ENCODE results near the gene MOB1B. TPM values are rescaled to one million over a fixed set of nuclear protein-coding genes. Genes with fewer than 3 reads are reported as not detected.

The MOB1B gene
- total RNA-seq, 1 experiment from 2014 or later, result 21.0 TPM

DNA sequence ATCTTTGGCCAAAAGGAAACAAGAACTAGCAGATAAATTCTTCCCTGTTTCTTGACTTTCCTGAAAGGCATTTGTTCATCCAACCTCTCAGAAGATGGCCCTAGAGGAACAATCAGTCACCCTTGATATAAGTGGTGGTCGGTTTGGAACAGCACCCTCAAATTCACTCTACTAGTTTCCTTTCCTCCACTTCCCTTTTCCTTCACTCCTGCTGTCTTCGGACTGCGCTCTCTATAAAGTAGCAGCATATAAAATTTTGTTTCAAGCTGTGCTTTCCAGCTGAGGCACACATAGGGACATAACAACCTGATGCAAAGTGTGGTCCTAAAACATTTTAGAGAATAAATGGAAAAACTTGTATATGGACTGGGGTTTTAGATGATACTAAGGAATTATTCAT lies 29.0 kb upstream of the MOB1B start:
- no peaks in the 10 kb centered on the region for H3K4me1 ChIP-seq (ENCODE audit: insufficient read depth, low read length, poor library complexity, severe bottlenecking)
- no peak for TF ChIP-seq EZH2 (IDR thresholded peaks at IDR 0.05; ENCODE audit: borderline replicate concordance, low read depth, low read length, poor library complexity, severe bottlenecking)
- TF ChIP-seq, protein P1, sequence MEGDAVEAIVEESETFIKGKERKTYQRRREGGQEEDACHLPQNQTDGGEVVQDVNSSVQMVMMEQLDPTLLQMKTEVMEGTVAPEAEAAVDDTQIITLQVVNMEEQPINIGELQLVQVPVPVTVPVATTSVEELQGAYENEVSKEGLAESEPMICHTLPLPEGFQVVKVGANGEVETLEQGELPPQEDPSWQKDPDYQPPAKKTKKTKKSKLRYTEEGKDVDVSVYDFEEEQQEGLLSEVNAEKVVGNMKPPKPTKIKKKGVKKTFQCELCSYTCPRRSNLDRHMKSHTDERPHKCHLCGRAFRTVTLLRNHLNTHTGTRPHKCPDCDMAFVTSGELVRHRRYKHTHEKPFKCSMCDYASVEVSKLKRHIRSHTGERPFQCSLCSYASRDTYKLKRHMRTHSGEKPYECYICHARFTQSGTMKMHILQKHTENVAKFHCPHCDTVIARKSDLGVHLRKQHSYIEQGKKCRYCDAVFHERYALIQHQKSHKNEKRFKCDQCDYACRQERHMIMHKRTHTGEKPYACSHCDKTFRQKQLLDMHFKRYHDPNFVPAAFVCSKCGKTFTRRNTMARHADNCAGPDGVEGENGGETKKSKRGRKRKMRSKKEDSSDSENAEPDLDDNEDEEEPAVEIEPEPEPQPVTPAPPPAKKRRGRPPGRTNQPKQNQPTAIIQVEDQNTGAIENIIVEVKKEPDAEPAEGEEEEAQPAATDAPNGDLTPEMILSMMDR (conservative IDR thresholded peaks at IDR 0.05; ENCODE audit: low read depth, low read length), result no peak
- no peaks in the 10 kb centered on the region for H3K27me3 ChIP-seq (replicated peaks; ENCODE audit: insufficient read depth, low read depth, low read length, poor library complexity)
- H3K36me3 ChIP-seq (ENCODE audit: insufficient read depth, low read length, poor library complexity, severe bottlenecking), result no peaks in the 10 kb centered on the region
- H3K4me3 ChIP-seq (ENCODE audit: low read depth, low read length, poor library complexity, severe bottlenecking), result no peak overlapping the region
- H3K9me3 ChIP-seq (ENCODE audit: low read depth, low read length, poor library complexity, severe bottlenecking), result no peaks in the 10 kb centered on the region
- ChIA-PET CTCF (no interaction called here), POLR2A (ENCODE audit: low non-redundant PET) (no interaction called here)
- H3K27ac ChIP-seq (ENCODE audit: low read depth, low read length, poor library complexity, severe bottlenecking), result no peak overlapping the region
- BruUV-seq (replicated peaks), result no TSS peak
- DNase-seq (ENCODE audit: low spot score), result no peak
- intact Hi-C loops (cut with micrococcal nuclease; ENCODE audit: unreplicated experiment), result no loop called here

DNA sequence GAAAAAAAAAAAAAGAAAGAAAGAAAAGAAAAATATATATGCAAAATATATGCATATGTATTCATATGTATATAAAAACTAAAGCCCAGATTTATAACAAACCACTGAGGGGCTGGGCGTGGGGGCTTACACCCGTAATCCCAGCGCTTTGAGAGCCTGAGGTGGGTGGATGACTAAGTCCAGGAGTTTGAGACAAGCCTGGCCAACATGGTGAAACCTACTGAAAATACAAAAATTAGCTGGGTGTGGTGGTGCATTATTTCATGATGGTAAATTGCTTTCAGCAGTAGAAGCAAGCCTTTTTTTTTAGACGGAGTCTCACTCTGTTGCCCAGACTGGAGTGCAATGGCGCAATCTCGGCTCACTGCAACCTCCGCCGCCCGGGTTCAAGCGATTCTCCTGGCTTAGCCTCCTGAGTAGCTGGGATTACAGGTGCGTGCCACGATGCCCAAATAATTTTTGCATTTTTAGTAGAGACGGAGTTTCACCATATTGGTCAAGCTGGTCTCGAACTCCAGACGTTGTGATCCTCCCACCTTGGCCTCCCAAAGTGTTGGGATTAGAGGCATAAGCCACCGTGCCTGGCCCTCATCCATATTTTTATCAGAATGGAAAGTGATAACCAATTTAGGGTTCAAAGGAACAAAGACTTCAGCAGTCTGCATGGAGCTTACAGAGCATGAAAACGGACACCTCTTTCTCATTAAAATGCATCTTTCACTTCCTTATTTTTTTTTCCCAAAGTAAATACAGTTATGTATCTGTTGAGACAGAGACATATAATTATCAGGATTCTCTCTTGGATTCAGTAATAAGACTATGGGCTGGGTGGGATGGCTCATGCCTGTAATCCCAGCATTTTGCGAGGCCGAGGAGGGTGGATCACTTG lies 27.7 kb upstream of the MOB1B start:
- no peak for DNase-seq (ENCODE audit: low spot score)
- H3K36me3 ChIP-seq (ENCODE audit: insufficient read depth, low read length, poor library complexity, severe bottlenecking), result no peaks in the 10 kb centered on the region
- H3K27ac ChIP-seq (ENCODE audit: low read depth, low read length, poor library complexity, severe bottlenecking), result no peak overlapping the region
- no peaks in the 10 kb centered on the region for H3K9me3 ChIP-seq (ENCODE audit: low read depth, low read length, poor library complexity, severe bottlenecking)
- ChIA-PET POLR2A (ENCODE audit: low non-redundant PET) (no interaction called here), CTCF (no interaction called here)
- intact Hi-C loops (cut with micrococcal nuclease; ENCODE audit: unreplicated experiment), result no loop called here
- H3K4me1 ChIP-seq (ENCODE audit: insufficient read depth, low read length, poor library complexity, severe bottlenecking), result no peaks in the 10 kb centered on the region
- no peak overlapping the region for H3K4me3 ChIP-seq (ENCODE audit: low read depth, low read length, poor library complexity, severe bottlenecking)
- no TSS peak for BruUV-seq (replicated peaks)
- no peak for TF ChIP-seq EZH2 (IDR thresholded peaks at IDR 0.05; ENCODE audit: borderline replicate concordance, low read depth, low read length, poor library complexity, severe bottlenecking)
- TF ChIP-seq, protein P1 (conservative IDR thresholded peaks at IDR 0.05; ENCODE audit: low read depth, low read length), result no peak
- H3K27me3 ChIP-seq (replicated peaks; ENCODE audit: insufficient read depth, low read depth, low read length, poor library complexity), result no peaks in the 10 kb centered on the region

GRCh38 chr4:70877556-70877955 lies 24.6 kb upstream of the MOB1B start:
- no peaks in the 10 kb centered on the region for H3K27me3 ChIP-seq (replicated peaks; ENCODE audit: insufficient read depth, low read depth, low read length, poor library complexity)
- POLR2A ChIA-PET (ENCODE audit: low non-redundant PET), result interaction anchor here (0.7 kb wide), 1 partner anchor 166 kb away, joined by 3 read pairs; no protein-coding TSS in a partner anchor
- TF ChIP-seq, protein P1 (conservative IDR thresholded peaks at IDR 0.05; ENCODE audit: low read depth, low read length), result no peak
- no peak for TF ChIP-seq EZH2 (IDR thresholded peaks at IDR 0.05; ENCODE audit: borderline replicate concordance, low read depth, low read length, poor library complexity, severe bottlenecking)
- no peaks in the 10 kb centered on the region for H3K9me3 ChIP-seq (ENCODE audit: low read depth, low read length, poor library complexity, severe bottlenecking)
- intact Hi-C loops (cut with micrococcal nuclease; ENCODE audit: unreplicated experiment), result no loop called here
- no peaks in the 10 kb centered on the region for H3K4me1 ChIP-seq (ENCODE audit: insufficient read depth, low read length, poor library complexity, severe bottlenecking)
- H3K4me3 ChIP-seq (ENCODE audit: low read depth, low read length, poor library complexity, severe bottlenecking), result no peak overlapping the region
- CTCF ChIA-PET, result no interaction called here
- DNase-seq (ENCODE audit: low spot score), result no peak
- H3K36me3 ChIP-seq (ENCODE audit: insufficient read depth, low read length, poor library complexity, severe bottlenecking), result no peaks in the 10 kb centered on the region
- no peak overlapping the region for H3K27ac ChIP-seq (ENCODE audit: low read depth, low read length, poor library complexity, severe bottlenecking)
- BruUV-seq (replicated peaks), result no TSS peak
